GM19238 (cell line): ENCODE measurements around the gene ST8SIA1.

Experiments used
- DNase-seq: peaks from one replicate; pipeline ENCODE4 v3.0.0; 2011; ENCODE audit warnings: low spot score; ENCODE audit not compliant: insufficient read length

Gene ST8SIA1

DNA sequence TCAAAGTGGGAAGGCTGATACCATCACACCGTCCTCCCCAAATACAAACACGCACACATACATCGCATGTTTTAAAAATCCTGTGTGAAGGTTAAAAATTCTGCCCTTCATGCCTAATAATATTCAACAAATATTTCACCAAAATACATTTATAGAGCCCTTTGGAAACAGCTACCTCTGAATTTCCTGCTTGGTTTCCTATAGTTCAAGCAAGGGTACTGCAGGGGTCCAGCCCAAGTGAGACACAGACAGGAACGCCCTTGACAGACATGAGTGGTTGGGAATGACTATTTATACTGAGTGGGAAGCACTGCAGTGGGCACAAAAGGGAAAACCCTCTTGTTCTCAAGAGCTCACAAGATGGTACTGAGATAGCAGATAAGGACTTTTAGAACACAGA, 51.0 kb downstream of the ST8SIA1 start:
- DNase-seq = no peak

- DNase-seq = no peak
These were observed 51.5 kb downstream of the ST8SIA1 start for GRCh38 chr12:22283006-22283506.

- no peak for DNase-seq
These were observed 52.2 kb downstream of the ST8SIA1 start for GRCh38 chr12:22282283-22282682.

GRCh38 chr12:22276867-22277266, 57.6 kb downstream of the ST8SIA1 start:
- no peak for DNase-seq

DNA sequence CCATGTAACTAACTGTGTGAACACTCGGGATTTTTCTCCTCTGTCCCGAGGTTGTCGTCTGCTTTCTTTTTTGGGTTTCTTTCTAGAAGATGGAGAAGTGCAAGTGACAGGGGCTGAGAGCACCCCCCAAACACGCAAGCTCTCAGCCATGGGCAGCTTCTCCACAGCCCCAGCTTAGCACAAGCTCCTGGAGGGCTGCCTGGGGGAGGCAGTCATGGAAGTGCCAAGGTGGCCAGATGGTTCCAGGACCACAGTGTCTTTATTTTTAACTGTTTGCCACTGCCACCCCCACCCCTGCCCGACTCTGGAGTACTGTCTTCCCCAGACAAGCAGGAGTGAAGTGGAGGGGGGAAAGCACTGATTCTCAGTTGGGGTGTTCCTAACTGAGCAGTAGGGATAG, 58.2 kb downstream of the ST8SIA1 start:
- no peak for DNase-seq

DNA sequence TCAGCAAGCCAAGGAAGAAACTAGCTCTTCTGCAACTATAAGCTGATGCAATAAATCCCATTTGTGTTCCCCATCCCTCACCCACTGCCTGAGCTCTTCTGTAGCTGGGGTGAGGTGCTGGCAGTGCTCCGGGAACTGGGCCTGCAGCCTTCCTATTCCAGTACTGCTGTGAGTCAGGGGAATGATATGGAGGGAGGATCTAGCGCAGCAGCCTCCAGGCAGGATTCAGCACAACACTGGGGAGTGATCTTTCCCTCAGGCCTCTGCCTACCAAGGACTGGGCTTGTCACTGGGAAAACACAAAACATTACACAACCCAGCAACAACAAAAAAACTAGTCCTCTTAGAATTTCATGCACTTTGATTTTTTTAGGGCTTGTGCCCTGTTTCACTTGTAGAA, 58.7 kb downstream of the ST8SIA1 start:
- no peak for DNase-seq

DNA sequence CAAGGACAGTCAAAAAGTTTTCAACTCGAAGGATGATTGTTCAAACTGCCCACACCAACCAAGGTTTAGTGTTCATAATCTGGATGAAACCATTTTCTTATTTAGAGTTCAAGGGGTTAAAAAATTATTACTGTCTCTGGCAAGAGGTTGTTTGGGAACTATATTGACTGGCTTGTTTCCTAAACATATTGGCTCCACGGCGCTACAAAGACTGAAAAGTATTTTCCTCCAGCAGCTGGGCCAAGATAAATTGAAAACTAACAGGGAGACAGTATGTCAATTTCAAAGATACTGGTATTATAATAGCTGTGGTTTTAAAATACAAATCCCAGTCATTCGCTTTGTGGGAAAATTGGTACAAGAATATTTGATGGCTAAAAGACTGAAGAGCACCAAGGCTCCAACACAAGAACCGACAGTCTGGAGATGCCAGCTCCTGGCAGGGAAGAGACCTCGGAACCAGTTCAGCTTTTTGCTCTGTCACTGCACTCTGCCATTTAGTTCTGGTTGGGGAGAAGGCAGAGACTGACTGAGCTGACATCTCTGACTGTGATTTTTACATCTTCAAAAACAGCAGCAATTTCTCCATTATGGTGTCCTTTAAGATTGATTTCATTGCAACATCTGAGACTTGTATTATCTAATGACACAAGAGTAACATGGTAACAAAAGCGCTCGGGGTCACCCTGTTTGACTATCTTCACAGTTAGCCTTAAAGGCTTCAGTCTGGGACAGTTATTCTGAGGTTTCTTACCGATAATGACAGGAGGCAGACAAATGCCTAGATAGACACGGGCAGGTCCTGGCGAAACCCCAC, 62.0 kb downstream of the ST8SIA1 start:
- no peak for DNase-seq

GRCh38 chr12:22271023-22271422, 63.5 kb downstream of the ST8SIA1 start:
- no peak for DNase-seq

DNA sequence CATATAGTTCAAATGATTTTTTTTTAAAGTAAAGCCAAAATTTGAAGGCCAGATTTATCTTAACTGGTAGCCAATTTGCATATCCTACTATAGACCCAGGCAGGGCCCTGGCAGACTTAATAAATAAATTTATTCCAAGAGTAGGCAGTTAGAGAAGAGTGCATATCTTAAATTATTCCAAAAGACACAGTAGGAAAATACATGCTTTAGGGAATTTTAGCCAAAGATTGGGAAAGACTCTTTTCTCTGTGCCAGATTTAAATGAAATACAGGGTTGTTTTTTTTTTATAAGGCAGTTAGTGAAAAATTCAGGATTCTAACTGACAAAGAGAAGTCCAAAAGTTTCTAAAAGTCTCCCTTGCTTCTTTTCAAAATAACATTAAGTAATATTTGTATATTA, 65.5 kb downstream of the ST8SIA1 start:
- no peak for DNase-seq

DNA sequence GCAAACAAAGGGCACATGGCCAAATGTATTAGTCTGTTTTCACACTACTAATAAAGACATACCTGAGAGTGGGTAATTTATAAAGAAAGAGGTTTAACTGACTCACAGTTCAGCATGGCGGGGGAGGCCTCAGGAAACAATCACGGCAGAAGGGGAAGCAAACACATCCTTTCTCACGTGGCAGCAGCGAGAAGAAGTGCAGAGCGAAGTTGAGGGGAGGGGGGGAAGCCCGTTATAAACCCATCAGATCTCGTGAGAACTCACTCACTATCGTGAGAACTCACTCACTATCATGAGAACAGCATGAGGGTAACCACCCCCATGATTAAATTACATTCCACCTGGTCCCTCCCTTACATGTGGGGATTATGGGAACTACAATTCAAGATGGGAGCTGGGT, 66.1 kb downstream of the ST8SIA1 start:
- DNase-seq = no peak

- no peak for DNase-seq
These were observed 68.4 kb downstream of the ST8SIA1 start for GRCh38 chr12:22266101-22266500.

- DNase-seq = no peak
These were observed 70.1 kb downstream of the ST8SIA1 start for GRCh38 chr12:22264380-22264779.

DNA sequence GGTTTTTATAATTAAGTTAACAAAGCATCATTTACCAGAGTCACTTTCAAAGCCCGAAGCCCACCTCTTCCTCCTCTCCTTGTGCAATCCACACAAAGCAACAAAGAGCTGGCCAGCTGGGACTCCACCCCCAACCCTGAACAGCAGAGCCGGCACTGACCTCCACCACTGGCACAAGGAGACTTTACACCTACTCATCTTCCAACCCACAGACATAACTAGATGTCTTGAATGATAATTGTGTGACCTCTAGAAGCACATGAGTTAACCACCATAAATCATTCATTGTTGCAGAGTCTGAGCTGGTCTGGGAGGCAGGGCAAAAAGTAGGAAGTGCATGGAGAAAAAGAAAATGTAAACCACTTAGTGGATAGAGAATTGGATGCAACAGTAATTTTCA, 72.2 kb downstream of the ST8SIA1 start:
- DNase-seq = no peak

DNA sequence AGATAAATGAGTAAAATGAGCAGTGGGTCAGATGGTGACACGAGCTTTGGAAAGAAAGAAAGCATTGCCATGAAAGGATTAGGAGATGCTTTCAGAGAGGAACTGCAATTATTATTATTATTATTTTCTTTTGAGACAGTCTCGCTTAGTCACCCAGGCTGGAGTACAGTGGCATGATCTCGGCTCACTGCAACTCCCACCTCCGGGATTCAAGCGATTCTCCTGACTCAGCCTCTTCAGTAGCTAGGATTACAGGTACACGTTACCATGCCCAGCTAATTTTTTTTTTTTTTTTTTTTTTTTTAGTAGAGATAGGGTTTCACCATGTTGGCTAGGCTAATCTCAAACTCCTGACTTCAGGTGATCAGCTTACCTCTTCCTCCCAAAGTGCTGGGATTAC, 77.4 kb downstream of the ST8SIA1 start:
- DNase-seq = no peak

- no peak for DNase-seq
These were observed 77.9 kb downstream of the ST8SIA1 start for GRCh38 chr12:22256605-22257004.

GRCh38 chr12:22256041-22256441, 78.5 kb downstream of the ST8SIA1 start:
- no peak for DNase-seq

- no peak for DNase-seq
These were observed 79.4 kb downstream of the ST8SIA1 start for GRCh38 chr12:22255097-22255496.

DNA sequence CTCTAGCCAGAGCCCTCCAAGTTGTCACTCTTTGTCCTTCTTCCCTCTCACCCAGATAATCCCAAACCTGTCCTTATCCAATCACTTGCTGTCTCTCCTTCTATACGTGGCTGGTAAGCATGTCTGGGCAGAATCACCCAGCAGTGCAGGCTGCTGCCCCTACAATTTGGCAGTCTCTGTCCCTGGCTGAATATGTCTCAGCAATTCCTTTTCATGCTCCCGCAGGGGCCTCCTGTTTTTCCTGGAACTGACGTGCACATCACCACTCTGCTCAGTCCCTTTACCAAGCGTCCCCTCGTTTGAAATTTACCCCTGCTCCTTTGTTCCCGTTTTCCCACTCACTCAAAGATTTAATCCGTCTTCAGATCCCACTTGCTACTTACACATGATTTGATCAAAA, 80.0 kb downstream of the ST8SIA1 start:
- no peak for DNase-seq

GRCh38 chr12:22252057-22252456, 82.5 kb downstream of the ST8SIA1 start:
- no peak for DNase-seq

GRCh38 chr12:22250762-22251161, 83.7 kb downstream of the ST8SIA1 start:
- DNase-seq = no peak

DNA sequence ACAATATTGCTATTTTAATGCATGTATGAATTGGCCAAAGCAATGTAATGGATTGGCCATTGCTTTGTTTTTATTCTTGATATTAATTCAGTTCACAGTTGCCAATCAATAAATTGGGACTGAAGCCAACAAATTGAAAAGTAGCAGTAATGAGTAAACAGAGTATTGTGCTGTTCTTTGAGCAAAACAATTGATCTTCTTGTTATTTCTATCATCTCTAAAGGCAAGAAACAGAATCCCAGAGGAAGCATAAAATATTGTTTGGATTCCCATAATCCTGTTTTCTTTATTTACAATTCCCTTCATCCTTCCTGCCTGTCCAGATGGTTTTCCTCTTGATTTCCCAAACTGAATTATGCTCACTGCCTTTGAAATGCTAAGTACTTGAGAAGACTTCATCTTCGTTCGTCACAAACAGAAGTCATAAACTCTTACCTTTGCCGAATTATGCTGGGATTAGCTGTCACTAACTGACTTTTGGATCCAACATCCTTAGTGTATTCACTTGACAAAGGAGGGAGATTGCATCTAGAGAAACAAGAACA, 85.9 kb downstream of the ST8SIA1 start:
- DNase-seq = no peak

GRCh38 chr12:22248121-22248520, 86.4 kb downstream of the ST8SIA1 start:
- no peak for DNase-seq

- DNase-seq = no peak
These were observed 88.2 kb downstream of the ST8SIA1 start for GRCh38 chr12:22246217-22246846.
